ENCODE data around the gene ATM. TPM values are rescaled to one million over a fixed set of nuclear protein-coding genes. Genes with fewer than 3 reads are reported as not detected.

ATM gene
- total and polyA plus RNA-seq, 3 experiments from 2014 or later, result 76.0 to 87.1 (median 77.1) TPM

DNA sequence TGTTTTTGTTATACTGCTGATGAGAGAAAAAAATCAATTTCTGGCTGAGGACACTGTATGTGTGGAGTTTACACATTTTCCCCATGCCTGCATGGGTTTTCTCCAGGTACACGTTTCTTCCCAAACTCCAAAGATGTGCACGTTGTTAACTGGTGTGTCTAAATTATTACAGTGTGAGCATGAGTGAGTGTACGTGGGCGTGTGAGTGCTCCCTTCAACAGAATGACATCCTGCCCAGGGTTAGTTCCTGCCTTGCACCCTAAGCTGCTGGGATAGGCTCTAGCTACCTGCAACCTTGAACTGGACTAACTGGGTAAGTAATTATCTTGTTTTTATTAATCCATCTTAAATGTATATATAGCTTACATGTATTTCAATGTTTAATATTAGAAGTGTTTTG lies 5.9 kb upstream of the ATM start:
- peaks cover 12% of the 10 kb centered on the region for H3K36me3 ChIP-seq (ENCODE audit: insufficient read depth, low read length)
- H3K4me3 ChIP-seq (ENCODE audit: low read length), result no peak overlapping the region
- no peaks in the 10 kb centered on the region for H3K9me3 Mint-ChIP-seq
- no peak for DNase-seq
- peaks cover 0 to 66% (median 14%) of the 10 kb centered on the region in 3 donors for H3K36me3 Mint-ChIP-seq
- H3K4me1 ChIP-seq (ENCODE audit: insufficient read depth, low read length), result peaks cover 75% of the 10 kb centered on the region
- no peak overlapping the region for H3K27ac ChIP-seq (ENCODE audit: low read depth, low read length)
- peak overlapping the region; percentile 18 to 77 (median 58) for H3K27ac Mint-ChIP-seq
- no peaks in the 10 kb centered on the region for H3K9me3 ChIP-seq (ENCODE audit: low read length)
- H3K27me3 ChIP-seq (ENCODE audit: insufficient read depth, low read length, poor library complexity, severe bottlenecking), result no peaks in the 10 kb centered on the region
- H3K4me1 Mint-ChIP-seq, result peaks cover 71 to 86% (median 84%) of the 10 kb centered on the region in 3 donors
- ChIA-PET CTCF (no interaction called here), POLR2A (interaction anchor here (0.5 kb wide), 1 partner anchor 29 kb away, joined by 5 read pairs; no protein-coding TSS in a partner anchor)
- H3K4me3 Mint-ChIP-seq, result peak overlapping the region; percentile 1 to 67 (median 58)
- no peaks in the 10 kb centered on the region for H3K27me3 Mint-ChIP-seq

DNA sequence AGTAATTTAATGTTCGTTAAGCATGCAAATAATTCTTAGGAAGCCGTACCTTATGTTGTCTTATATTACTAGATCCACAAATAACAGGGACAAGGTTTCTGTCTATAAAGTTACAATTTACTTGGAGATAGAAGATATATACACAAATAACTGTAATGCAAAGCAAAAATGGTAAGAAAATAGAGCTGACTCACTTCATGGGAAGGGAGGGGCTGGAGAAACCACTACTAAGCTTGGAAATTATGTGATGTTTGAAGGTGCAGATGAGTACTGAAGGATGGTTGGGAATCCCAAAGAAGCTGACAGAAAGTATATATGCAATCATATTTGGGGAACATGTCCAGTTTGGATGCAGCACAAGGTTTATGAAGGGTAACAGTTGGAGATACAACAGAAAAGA lies 4.4 kb upstream of the ATM start:
- Histone ChIP-seq H3K27me3 (ENCODE audit: insufficient read depth, low read length, poor library complexity, severe bottlenecking) (no peaks in the 10 kb centered on the region), H3K27ac (ENCODE audit: low read depth, low read length) (no peak overlapping the region), H3K9me3 (ENCODE audit: low read length) (no peaks in the 10 kb centered on the region), H3K4me3 (ENCODE audit: low read length) (no peak overlapping the region), H3K4me1 (ENCODE audit: insufficient read depth, low read length) (peaks cover 70% of the 10 kb centered on the region), H3K36me3 (ENCODE audit: insufficient read depth, low read length) (peaks cover 5% of the 10 kb centered on the region)
- H3K9me3 Mint-ChIP-seq, result no peaks in the 10 kb centered on the region
- ChIA-PET CTCF (interaction anchor here (0.9 to 1.2 kb wide), 2 partner anchors 18 to 22 kb away, joined by 3 read pairs; no protein-coding TSS in a partner anchor), POLR2A (no interaction called here)
- H3K36me3 Mint-ChIP-seq, result peaks cover 0 to 63% (median 14%) of the 10 kb centered on the region in 3 donors
- H3K4me1 Mint-ChIP-seq, result peaks cover 66 to 75% (median 73%) of the 10 kb centered on the region in 3 donors
- no peak for DNase-seq
- no peaks in the 10 kb centered on the region for H3K27me3 Mint-ChIP-seq
- peak overlapping the region in 6 of 7 donors; percentile 0 to 68 (median 52) for H3K4me3 Mint-ChIP-seq
- H3K27ac Mint-ChIP-seq, result peak overlapping the region in 5 of 8 donors; percentile 48 to 87 (median 72)

- peak overlapping the region; percentile 7 for H3K4me3 ChIP-seq (ENCODE audit: low read length)
- POLR2A ChIA-PET, result interaction anchor here (0.6 kb wide), 1 partner anchor 31 kb away, joined by 3 read pairs; no protein-coding TSS in a partner anchor
- H3K4me3 Mint-ChIP-seq, result peak overlapping the region in 6 of 7 donors; percentile 32 to 62 (median 54)
Measured at GRCh38 chr11:108218912-108219783, 3.7 kb upstream of the ATM start.

GRCh38 chr11:108220721-108221336 lies 2.0 kb upstream of the ATM start:
- POLR2A ChIA-PET, result interaction anchor here (1.3 to 3.3 kb wide), 3 partner anchors 18 to 31 kb away, joined by 4 to 18 read pairs (median 5); no protein-coding TSS in a partner anchor
- CTCF ChIA-PET, result interaction anchor here (7.3 kb wide), 1 partner anchor 16 kb away, joined by 160 read pairs; no protein-coding TSS in a partner anchor
- Histone ChIP-seq H3K27ac (ENCODE audit: low read depth, low read length) (peak overlapping the region; percentile 100), H3K9me3 (ENCODE audit: low read length) (no peaks in the 10 kb centered on the region), H3K4me1 (ENCODE audit: insufficient read depth, low read length) (peaks cover 50% of the 10 kb centered on the region), H3K4me3 (ENCODE audit: low read length) (peak overlapping the region; percentile 97), H3K36me3 (ENCODE audit: insufficient read depth, low read length) (no peaks in the 10 kb centered on the region), H3K27me3 (ENCODE audit: insufficient read depth, low read length, poor library complexity, severe bottlenecking) (no peaks in the 10 kb centered on the region)
- Mint-ChIP-seq H3K4me3 (no peak overlapping the region), H3K36me3 (peaks cover 0 to 55% (median 7%) of the 10 kb centered on the region in 3 donors), H3K27ac (no peak overlapping the region), H3K4me1 (peaks cover 49 to 66% (median 65%) of the 10 kb centered on the region in 3 donors), H3K27me3 (no peaks in the 10 kb centered on the region), H3K9me3 (no peaks in the 10 kb centered on the region)
- DNase-seq, result no peak

More at GRCh38 chr11:108218912-108219783, 3.7 kb upstream of the ATM start:
- Mint-ChIP-seq H3K36me3 (peaks cover 0 to 56% (median 13%) of the 10 kb centered on the region in 3 donors), H3K27ac (peak overlapping the region in 7 of 8 donors; percentile 0 to 87 (median 75)), H3K4me1 (peaks cover 59 to 68% (median 66%) of the 10 kb centered on the region in 3 donors), H3K27me3 (no peaks in the 10 kb centered on the region), H3K9me3 (no peaks in the 10 kb centered on the region)
- Histone ChIP-seq H3K27ac (ENCODE audit: low read depth, low read length) (no peak overlapping the region), H3K9me3 (ENCODE audit: low read length) (no peaks in the 10 kb centered on the region), H3K4me1 (ENCODE audit: insufficient read depth, low read length) (peaks cover 63% of the 10 kb centered on the region), H3K36me3 (ENCODE audit: insufficient read depth, low read length) (peaks cover under 1% of the 10 kb centered on the region), H3K27me3 (ENCODE audit: insufficient read depth, low read length, poor library complexity, severe bottlenecking) (no peaks in the 10 kb centered on the region)
- no peak for DNase-seq
- CTCF ChIA-PET, result interaction anchor here (0.9 to 1.2 kb wide), 3 partner anchors 17 to 21 kb away, joined by 3 read pairs; no protein-coding TSS in a partner anchor

DNA sequence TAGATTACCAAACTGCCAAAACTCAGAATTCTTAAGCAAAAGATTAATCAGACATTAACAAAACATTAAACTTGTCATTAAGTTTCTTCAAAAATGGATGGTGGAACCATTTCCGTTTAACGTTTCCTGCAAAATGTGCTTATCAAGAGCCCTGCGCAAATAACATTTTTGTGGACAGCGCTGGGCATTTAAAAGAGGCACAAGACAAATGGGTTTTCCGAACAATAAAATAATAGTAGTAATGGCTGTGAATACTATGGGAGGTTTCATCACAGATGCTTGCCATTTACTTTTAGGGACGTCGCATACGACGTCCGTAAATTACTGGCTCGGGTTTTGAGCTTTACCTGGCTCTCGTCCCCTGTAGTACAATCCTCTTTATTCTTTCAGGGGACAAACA lies 1.5 kb upstream of the ATM start:
- no peak overlapping the region for H3K4me3 Mint-ChIP-seq
- Histone ChIP-seq H3K4me1 (ENCODE audit: insufficient read depth, low read length) (peaks cover 45% of the 10 kb centered on the region), H3K4me3 (ENCODE audit: low read length) (peak overlapping the region; percentile 97), H3K9me3 (ENCODE audit: low read length) (no peaks in the 10 kb centered on the region), H3K27ac (ENCODE audit: low read depth, low read length) (peak overlapping the region; percentile 100), H3K36me3 (ENCODE audit: insufficient read depth, low read length) (no peaks in the 10 kb centered on the region), H3K27me3 (ENCODE audit: insufficient read depth, low read length, poor library complexity, severe bottlenecking) (no peaks in the 10 kb centered on the region)
- H3K9me3 Mint-ChIP-seq, result no peaks in the 10 kb centered on the region
- CTCF ChIA-PET, result interaction anchor here (0.8 to 7.3 kb wide), 3 partner anchors 16 to 455 kb away, joined by 3 to 160 read pairs (median 18); no protein-coding TSS in a partner anchor
- peaks cover 0 to 57% (median 7%) of the 10 kb centered on the region in 3 donors for H3K36me3 Mint-ChIP-seq
- no peak overlapping the region for H3K27ac Mint-ChIP-seq
- no peaks in the 10 kb centered on the region for H3K27me3 Mint-ChIP-seq
- peaks cover 47 to 66% (median 65%) of the 10 kb centered on the region in 3 donors for H3K4me1 Mint-ChIP-seq
- peak in 1 of 5 donors; percentile 24 for DNase-seq
- POLR2A ChIA-PET, result interaction anchor here (0.6 to 5.6 kb wide), 4 partner anchors 11 to 30 kb away, joined by 5 to 163 read pairs (median 12); no protein-coding TSS in a partner anchor

DNA sequence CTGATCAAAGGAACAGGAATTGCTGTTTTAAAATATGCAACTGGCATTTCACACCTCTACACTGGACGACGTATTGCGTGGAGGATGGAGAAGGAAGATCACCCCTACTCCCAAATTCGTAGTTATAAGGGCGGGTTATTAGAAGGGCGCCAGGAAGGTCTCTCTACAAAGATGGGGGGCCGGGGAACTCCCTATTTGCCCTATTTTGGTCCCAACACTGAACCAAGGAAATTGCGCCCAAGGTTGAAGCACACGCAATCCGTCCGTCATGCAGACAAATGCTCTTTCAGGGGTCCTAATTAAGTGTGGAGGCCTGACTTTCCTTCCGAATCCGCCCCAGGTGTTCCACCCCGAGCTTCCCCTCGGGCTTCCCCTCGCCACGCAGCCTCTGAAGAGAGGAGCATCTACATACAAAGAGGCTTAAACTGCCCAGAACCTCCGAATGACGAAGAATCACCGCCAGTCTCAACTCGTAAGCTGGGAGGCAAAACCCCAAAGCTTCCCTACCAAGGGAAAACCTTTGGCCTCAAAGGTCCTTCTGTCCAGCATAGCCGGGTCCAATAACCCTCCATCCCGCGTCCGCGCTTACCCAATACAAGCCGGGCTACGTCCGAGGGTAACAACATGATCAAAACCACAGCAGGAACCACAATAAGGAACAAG lies 825 bp upstream of the ATM start:
- ChIA-PET CTCF (interaction anchor here (0.8 to 7.3 kb wide), 5 partner anchors 15 to 454 kb away, joined by 3 to 160 read pairs (median 18); no protein-coding TSS in a partner anchor), POLR2A (interaction anchor here (0.6 to 5.6 kb wide), 11 partner anchors 10 to 371 kb away, joined by 3 to 163 read pairs (median 4); partner anchors contain the start of gene EXPH5)
- Mint-ChIP-seq H3K9me3 (no peaks in the 10 kb centered on the region), H3K36me3 (peaks cover 0 to 59% (median 9%) of the 10 kb centered on the region in 3 donors), H3K4me1 (peaks cover 47 to 66% (median 65%) of the 10 kb centered on the region in 3 donors), H3K27me3 (no peaks in the 10 kb centered on the region), H3K27ac (no peak overlapping the region), H3K4me3 (no peak overlapping the region)
- no peaks in the 10 kb centered on the region for H3K36me3 ChIP-seq (ENCODE audit: insufficient read depth, low read length)
- peak overlapping the region; percentile 100 for H3K27ac ChIP-seq (ENCODE audit: low read depth, low read length)
- peak in 3 of 5 donors; percentile 35 to 65 (median 37) for DNase-seq
- H3K4me3 ChIP-seq (ENCODE audit: low read length), result peak overlapping the region; percentile 97
- peaks cover 38% of the 10 kb centered on the region for H3K4me1 ChIP-seq (ENCODE audit: insufficient read depth, low read length)
- no peaks in the 10 kb centered on the region for H3K9me3 ChIP-seq (ENCODE audit: low read length)
- no peaks in the 10 kb centered on the region for H3K27me3 ChIP-seq (ENCODE audit: insufficient read depth, low read length, poor library complexity, severe bottlenecking)
